ENCODE measurements around the gene GRM1.

Gene GRM1

GRCh38 chr6:146389740-146390139 is 360.9 kb downstream of the GRM1 start:
- peak; percentile 5 for DNase-seq

- DNase-seq = no peak
Observed at GRCh38 chr6:146397638-146398037, 368.8 kb downstream of the GRM1 start.

- DNase-seq = no peak
Observed at GRCh38 chr6:146402476-146402875, 373.6 kb downstream of the GRM1 start.

- no peak for DNase-seq
Observed at GRCh38 chr6:146408583-146408982, 379.7 kb downstream of the GRM1 start.

GRCh38 chr6:146410851-146411595 is 382.2 kb downstream of the GRM1 start:
- DNase-seq = peak; percentile 72

- no peak for DNase-seq
Observed at GRCh38 chr6:146419576-146419975, 390.7 kb downstream of the GRM1 start.

GRCh38 chr6:146420255-146420654 is 391.4 kb downstream of the GRM1 start:
- DNase-seq = no peak

GRCh38 chr6:146422789-146423375 is 394.0 kb downstream of the GRM1 start:
- no peak for DNase-seq

GRCh38 chr6:146423452-146423851 is 394.6 kb downstream of the GRM1 start:
- DNase-seq = no peak

GRCh38 chr6:146426516-146426915 is 397.7 kb downstream of the GRM1 start:
- DNase-seq = no peak

- no peak for DNase-seq
Observed at GRCh38 chr6:146429831-146430230, 401.0 kb downstream of the GRM1 start.

- DNase-seq = peak; percentile 71
Observed at GRCh38 chr6:146433881-146434731, 405.2 kb downstream of the GRM1 start.

- peak; percentile 45 for DNase-seq
Observed at GRCh38 chr6:146434732-146435390, 406.0 kb downstream of the GRM1 start.

GRCh38 chr6:146441907-146442306 is 413.0 kb downstream of the GRM1 start:
- no peak for DNase-seq

GRCh38 chr6:146444189-146444588 is 415.3 kb downstream of the GRM1 start:
- DNase-seq = no peak

GRCh38 chr6:146445233-146445632 is 416.4 kb downstream of the GRM1 start:
- no peak for DNase-seq

- no peak for DNase-seq
Observed at GRCh38 chr6:146456886-146457285, 428.0 kb downstream of the GRM1 start.

- DNase-seq = no peak
Observed at GRCh38 chr6:146460941-146461340, 432.1 kb downstream of the GRM1 start.

GRCh38 chr6:146470091-146470770 is 441.4 kb downstream of the GRM1 start:
- no peak for DNase-seq

GRCh38 chr6:146472918-146473317 is 444.1 kb downstream of the GRM1 start:
- no peak for DNase-seq

GRCh38 chr6:146481527-146481926 is 452.7 kb downstream of the GRM1 start:
- DNase-seq = no peak

- DNase-seq = no peak
Observed at GRCh38 chr6:146484411-146484810, 455.5 kb downstream of the GRM1 start.
